ENCODE measurements around the gene PALMD. TPM values are rescaled to one million over a fixed set of nuclear protein-coding genes. Genes with fewer than 3 reads are reported as not detected.

Gene PALMD
- polyA plus RNA-seq, 1 of the 3 experiments (the other 2 are of a cell fraction): 1.8 TPM

DNA sequence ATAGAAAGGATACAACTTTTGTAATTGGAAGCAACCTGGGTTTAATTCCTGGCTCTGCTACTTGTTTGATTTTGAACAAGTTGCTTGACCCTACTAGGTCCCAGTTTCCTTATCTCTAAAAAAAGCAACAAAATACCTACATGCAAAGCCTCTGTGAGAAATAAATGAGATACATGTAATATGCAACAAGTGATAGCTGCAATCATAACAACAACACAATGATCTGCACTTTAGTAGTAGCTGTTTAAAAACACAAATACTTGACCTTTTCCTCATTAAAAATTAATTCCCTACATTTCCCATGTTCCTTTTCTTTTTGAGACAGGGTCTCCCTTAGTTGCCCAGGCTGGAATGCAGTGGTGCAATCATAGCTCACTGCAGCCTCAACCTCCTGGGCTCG is 80.5 kb downstream of the PALMD start:
- no peaks in the 10 kb centered on the region for H4K20me1 ChIP-seq (ENCODE audit: insufficient read depth)
- H3K9me2 ChIP-seq: no peaks in the 10 kb centered on the region
- peaks cover 27% of the 10 kb centered on the region for H3F3A ChIP-seq (replicated peaks; ENCODE audit: insufficient read depth)
- H3K4me1 ChIP-seq (ENCODE audit: control insufficient read depth in 1 of 2, insufficient read depth in 2 of 2, low read depth in 1 of 2, low read length in 1 of 2): peaks cover 0 to 25% of the 10 kb centered on the region in 2 experiments; a peak in 2 of 4 replicates
- TF ChIP-seq FOSL2 (IDR thresholded peaks at IDR 0.05; ENCODE audit: borderline replicate concordance, low read depth): no peak
- TF ChIP-seq TCF12 (IDR thresholded peaks at IDR 0.05): no peak
- TF ChIP-seq, protein P1, sequence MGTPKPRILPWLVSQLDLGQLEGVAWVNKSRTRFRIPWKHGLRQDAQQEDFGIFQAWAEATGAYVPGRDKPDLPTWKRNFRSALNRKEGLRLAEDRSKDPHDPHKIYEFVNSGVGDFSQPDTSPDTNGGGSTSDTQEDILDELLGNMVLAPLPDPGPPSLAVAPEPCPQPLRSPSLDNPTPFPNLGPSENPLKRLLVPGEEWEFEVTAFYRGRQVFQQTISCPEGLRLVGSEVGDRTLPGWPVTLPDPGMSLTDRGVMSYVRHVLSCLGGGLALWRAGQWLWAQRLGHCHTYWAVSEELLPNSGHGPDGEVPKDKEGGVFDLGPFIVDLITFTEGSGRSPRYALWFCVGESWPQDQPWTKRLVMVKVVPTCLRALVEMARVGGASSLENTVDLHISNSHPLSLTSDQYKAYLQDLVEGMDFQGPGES (IDR thresholded peaks at IDR 0.05; ENCODE audit: low read depth, low read length): no peak
- no peak for TF ChIP-seq GATA2 (CRISPR knock-in tag; IDR thresholded peaks at IDR 0.05)
- TF ChIP-seq TAF1 (IDR thresholded peaks at IDR 0.05; ENCODE audit: borderline replicate concordance, low read depth, low read length): no peak
- TF ChIP-seq TEAD4 (IDR thresholded peaks at IDR 0.05; ENCODE audit: borderline replicate concordance, insufficient read depth): no peak
- no peak for TF ChIP-seq RCOR1 (IDR thresholded peaks at IDR 0.05; ENCODE audit: low read length)
- TF ChIP-seq, protein P2, sequence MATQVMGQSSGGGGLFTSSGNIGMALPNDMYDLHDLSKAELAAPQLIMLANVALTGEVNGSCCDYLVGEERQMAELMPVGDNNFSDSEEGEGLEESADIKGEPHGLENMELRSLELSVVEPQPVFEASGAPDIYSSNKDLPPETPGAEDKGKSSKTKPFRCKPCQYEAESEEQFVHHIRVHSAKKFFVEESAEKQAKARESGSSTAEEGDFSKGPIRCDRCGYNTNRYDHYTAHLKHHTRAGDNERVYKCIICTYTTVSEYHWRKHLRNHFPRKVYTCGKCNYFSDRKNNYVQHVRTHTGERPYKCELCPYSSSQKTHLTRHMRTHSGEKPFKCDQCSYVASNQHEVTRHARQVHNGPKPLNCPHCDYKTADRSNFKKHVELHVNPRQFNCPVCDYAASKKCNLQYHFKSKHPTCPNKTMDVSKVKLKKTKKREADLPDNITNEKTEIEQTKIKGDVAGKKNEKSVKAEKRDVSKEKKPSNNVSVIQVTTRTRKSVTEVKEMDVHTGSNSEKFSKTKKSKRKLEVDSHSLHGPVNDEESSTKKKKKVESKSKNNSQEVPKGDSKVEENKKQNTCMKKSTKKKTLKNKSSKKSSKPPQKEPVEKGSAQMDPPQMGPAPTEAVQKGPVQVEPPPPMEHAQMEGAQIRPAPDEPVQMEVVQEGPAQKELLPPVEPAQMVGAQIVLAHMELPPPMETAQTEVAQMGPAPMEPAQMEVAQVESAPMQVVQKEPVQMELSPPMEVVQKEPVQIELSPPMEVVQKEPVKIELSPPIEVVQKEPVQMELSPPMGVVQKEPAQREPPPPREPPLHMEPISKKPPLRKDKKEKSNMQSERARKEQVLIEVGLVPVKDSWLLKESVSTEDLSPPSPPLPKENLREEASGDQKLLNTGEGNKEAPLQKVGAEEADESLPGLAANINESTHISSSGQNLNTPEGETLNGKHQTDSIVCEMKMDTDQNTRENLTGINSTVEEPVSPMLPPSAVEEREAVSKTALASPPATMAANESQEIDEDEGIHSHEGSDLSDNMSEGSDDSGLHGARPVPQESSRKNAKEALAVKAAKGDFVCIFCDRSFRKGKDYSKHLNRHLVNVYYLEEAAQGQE (IDR thresholded peaks at IDR 0.05; ENCODE audit: low read depth, low read length): no peak
- TF ChIP-seq YY1 (IDR thresholded peaks at IDR 0.05; ENCODE audit: low read depth): no peak
- TF ChIP-seq, protein P3, sequence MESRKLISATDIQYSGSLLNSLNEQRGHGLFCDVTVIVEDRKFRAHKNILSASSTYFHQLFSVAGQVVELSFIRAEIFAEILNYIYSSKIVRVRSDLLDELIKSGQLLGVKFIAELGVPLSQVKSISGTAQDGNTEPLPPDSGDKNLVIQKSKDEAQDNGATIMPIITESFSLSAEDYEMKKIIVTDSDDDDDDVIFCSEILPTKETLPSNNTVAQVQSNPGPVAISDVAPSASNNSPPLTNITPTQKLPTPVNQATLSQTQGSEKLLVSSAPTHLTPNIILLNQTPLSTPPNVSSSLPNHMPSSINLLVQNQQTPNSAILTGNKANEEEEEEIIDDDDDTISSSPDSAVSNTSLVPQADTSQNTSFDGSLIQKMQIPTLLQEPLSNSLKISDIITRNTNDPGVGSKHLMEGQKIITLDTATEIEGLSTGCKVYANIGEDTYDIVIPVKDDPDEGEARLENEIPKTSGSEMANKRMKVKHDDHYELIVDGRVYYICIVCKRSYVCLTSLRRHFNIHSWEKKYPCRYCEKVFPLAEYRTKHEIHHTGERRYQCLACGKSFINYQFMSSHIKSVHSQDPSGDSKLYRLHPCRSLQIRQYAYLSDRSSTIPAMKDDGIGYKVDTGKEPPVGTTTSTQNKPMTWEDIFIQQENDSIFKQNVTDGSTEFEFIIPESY (IDR thresholded peaks at IDR 0.05; ENCODE audit: borderline replicate concordance, low read depth): no peak
- TF ChIP-seq, protein P4, sequence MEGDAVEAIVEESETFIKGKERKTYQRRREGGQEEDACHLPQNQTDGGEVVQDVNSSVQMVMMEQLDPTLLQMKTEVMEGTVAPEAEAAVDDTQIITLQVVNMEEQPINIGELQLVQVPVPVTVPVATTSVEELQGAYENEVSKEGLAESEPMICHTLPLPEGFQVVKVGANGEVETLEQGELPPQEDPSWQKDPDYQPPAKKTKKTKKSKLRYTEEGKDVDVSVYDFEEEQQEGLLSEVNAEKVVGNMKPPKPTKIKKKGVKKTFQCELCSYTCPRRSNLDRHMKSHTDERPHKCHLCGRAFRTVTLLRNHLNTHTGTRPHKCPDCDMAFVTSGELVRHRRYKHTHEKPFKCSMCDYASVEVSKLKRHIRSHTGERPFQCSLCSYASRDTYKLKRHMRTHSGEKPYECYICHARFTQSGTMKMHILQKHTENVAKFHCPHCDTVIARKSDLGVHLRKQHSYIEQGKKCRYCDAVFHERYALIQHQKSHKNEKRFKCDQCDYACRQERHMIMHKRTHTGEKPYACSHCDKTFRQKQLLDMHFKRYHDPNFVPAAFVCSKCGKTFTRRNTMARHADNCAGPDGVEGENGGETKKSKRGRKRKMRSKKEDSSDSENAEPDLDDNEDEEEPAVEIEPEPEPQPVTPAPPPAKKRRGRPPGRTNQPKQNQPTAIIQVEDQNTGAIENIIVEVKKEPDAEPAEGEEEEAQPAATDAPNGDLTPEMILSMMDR (IDR thresholded peaks at IDR 0.05): no peak
- no peak for TF ChIP-seq ELF1 (IDR thresholded peaks at IDR 0.05)
- H3K79me2 ChIP-seq (ENCODE audit: insufficient read depth): no peaks in the 10 kb centered on the region
- no peak overlapping the region for H3K27ac ChIP-seq (ENCODE audit: low read depth in 2 of 2, low read length in 1 of 2)
- H2AFZ ChIP-seq (ENCODE audit: low read depth): no peak overlapping the region
- no peak for DNase-seq
- ChIA-PET POLR2A (no interaction called here), CTCF (interaction anchor here (0.5 to 1.0 kb wide), 2 partner anchors 20 to 1216 kb away, joined by 3 to 4 read pairs; no protein-coding TSS in a partner anchor)
- no peak overlapping the region for H3K4me3 ChIP-seq (ENCODE audit: low read depth in 2 of 2, low read length in 1 of 2)
- WGBS (ENCODE audit: low lambda C conversion rate): 89% methylated on average over 1 of the region's 1 CpG
- no peaks in the 10 kb centered on the region for H3K9me3 ChIP-seq
- no peak overlapping the region for H3K9ac ChIP-seq
- no peak overlapping the region for H3K4me2 ChIP-seq
- no peaks in the 10 kb centered on the region for H3K27me3 ChIP-seq (ENCODE audit: insufficient read depth)
- no peaks in the 10 kb centered on the region for H3K36me3 ChIP-seq (replicated peaks in 1 of 2; ENCODE audit: control insufficient read depth in 1 of 2, insufficient read depth in 2 of 2, low read length in 1 of 2)
